Epithelial cell of prostate (primary cell): Measurements from ENCODE around the gene SLC2A9.

ENCODE experiments used
- DNase-seq: peaks from one replicate; pipeline ENCODE4 v3.0.0-alpha.2; 2011; ENCODE audit warnings: low read depth, low spot score
- H3K27ac ChIP-seq: fragments of 450-650 bp; 2 replicates; pipeline ENCODE4 v1.5.1; 2017; ENCODE audit warnings: mild to moderate bottlenecking

Gene SLC2A9

DNA sequence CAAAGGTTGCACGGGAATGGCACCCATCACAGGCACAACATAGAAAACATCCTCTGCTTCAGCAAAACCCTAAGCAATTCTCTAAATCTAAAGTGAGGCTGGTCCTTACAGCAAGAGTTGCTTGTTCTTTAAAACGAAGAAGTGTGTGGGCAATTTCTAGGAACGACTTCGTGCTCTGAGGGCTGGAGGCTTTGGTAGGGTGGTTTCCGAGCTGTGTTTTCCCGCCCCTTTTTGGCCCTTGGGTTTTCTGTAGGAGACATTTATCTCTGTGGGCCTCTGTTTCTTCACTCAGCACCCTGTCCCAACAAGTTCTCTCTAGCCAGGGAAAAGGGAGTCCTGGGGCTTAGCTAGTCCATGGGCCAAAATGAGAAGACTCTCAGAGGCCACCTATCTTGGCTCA, 84.2 kb downstream of the SLC2A9 start:
- H3K27ac ChIP-seq: no peak overlapping the region
- no peak for DNase-seq

DNA sequence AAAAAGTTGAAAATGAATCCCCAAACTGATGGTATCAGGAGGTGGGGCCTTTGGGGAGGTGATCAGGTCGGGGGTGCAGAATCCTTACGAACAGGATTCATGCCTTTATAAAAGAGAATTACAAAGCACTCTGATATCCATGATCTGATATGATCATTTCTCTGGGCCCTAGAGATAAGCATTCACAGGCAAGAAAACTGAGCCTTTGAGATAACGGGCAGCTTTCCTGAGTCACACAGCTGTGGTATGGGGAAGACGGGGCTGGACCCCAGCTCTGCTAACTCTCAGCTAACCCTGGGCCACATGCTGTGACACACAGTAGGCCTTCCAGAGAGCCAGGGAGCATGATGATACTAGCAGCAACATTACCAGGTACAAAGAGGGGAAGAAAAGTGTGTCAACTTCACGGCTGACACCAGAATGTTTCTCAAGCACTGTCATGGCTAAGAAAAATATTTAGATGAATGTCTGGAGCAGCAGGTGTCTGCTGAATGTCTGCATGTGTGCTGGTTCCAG, 85.1 kb downstream of the SLC2A9 start:
- no peak overlapping the region for H3K27ac ChIP-seq
- no peak for DNase-seq

GRCh38 chr4:9933956-9934355, 87.3 kb downstream of the SLC2A9 start:
- H3K27ac ChIP-seq: no peak overlapping the region
- DNase-seq: no peak

- no peak overlapping the region for H3K27ac ChIP-seq
- DNase-seq: no peak
Observed at GRCh38 chr4:9933184-9933583, 88.1 kb downstream of the SLC2A9 start.

- H3K27ac ChIP-seq: no peak overlapping the region
- no peak for DNase-seq
Observed at GRCh38 chr4:9932771-9933170, 88.5 kb downstream of the SLC2A9 start.

DNA sequence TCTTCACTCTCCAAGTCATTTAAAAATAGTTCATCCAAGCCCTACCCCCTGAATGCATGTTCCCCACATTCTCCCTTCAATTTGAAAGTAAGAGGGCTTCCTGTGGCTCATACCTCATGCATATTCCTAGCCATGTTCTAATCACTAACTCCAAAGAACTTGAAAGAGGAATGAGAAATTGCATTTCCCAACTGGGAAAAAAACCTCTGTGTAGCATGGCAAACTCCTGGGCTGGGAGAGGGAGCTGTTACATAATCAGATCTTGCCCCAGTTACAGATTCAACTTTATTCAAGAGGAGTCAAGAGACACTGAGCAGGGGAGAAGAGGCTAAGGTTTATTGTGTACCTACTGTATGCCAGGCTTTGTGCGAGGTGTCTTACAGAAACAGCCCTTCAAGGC, 90.2 kb downstream of the SLC2A9 start:
- no peak overlapping the region for H3K27ac ChIP-seq

DNA sequence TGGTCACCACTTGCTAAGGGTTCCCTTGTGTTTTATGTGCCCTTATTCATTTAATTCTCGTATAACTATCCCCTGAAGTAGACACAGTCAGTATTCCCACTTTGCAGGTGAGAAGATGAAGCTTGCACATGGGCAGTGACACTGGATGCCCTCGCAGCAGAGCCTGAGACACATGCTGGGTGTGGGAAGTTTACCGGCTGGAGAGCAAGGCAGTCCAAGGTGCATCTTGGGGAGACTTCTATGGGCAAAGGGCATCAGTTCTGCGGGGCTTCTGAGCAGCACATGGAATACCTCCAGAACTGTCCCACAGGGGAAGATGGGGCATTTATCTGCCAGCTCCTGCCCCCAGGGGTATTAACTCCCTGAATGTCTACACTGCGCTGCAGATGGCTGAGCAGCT, 92.2 kb downstream of the SLC2A9 start:
- no peak overlapping the region for H3K27ac ChIP-seq
- DNase-seq: no peak

More for the DNA sequence above, 90.2 kb downstream of the SLC2A9 start:
- DNase-seq: no peak

DNA sequence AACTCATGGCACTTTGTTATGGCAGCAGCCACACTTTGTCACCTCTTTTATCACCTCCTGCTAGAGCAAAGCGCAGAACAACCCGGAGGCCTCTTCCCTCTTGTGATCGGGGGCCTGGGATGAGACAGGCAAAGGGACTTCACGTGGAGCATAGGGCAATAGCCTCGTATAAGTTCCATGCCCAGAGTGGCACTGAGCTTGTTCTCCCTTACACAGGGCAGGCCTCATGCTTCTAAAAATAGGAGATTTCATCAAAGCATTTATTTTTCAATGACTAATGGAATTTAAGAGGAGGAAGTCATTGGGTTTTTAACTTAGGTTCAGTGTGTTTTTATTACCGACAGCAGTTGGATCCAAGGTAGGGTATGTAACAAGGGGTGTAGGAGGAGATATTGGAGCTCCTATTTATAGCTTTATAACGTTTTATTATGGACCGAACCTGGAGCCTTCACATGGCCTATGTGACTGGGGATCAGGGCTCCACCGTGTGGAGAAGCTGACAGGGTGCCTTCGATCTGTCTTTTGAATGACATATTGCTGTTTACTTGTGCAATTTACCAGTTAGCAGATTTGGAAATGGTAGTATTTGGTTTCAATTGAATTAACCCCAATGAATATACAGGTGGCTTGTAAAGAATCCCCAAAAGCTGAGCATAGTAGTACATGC, 93.8 kb downstream of the SLC2A9 start:
- DNase-seq: no peak
- H3K27ac ChIP-seq: no peak overlapping the region

DNA sequence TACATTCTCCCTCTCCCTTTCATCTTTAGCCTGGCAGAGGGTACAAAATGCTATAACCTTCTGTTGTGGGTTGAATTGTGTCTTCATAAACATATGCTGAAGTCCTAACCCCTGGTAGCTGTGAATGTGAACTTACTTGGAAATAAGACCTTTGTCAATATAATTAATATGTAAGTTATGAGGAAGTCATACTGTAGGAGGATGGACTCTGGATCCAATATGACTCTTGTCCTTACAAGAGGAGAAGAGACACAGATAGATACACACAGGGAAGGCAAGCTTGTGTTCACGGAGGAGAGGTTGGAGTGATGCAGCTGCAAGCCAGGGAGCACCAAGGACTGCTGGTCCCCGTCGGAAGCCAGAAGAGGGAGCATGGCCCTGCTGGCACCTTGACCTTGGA, 94.7 kb downstream of the SLC2A9 start:
- no peak for DNase-seq
- H3K27ac ChIP-seq: no peak overlapping the region

DNA sequence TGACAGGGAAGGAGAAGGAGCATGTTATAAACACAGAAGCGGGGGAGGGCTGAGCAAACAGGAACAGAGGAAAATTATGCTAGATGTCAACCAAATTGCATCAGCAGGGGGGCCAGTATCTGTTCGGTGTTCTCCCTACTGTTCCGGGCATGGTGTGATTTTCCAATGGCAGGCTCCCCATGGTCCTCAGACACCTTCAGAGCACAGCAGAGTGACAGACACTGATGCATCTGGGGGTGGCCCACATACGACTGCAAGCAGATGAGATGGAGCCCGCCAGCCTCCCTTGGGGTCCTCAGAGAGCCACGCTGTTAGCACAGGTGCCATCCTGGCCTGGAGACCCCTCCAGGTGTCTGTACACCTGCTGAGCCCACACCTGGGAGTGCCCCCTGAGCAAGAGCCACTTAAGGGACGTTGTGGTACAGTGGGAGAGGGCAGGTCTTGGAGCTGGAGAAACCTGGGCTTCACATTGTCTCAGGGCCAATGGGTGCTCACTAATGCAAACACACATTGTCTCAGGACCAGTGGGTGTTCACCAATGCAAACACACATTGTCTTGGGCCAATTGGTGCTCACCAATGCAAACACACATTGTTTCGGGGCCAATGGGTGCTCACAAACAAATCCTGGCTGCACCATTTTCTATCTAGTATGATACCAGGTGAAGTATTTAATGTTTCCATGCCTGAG, 95.4 kb downstream of the SLC2A9 start:
- DNase-seq: no peak
- H3K27ac ChIP-seq: peak overlapping the region; percentile 61

GRCh38 chr4:9924750-9925149, 96.5 kb downstream of the SLC2A9 start:
- peak overlapping the region; percentile 61 for H3K27ac ChIP-seq
- peak; percentile 93 for DNase-seq

GRCh38 chr4:9923195-9923812, 98.0 kb downstream of the SLC2A9 start:
- DNase-seq: no peak
- H3K27ac ChIP-seq: no peak overlapping the region

- DNase-seq: no peak
- H3K27ac ChIP-seq: no peak overlapping the region
Observed at GRCh38 chr4:9921326-9921725, 100.0 kb downstream of the SLC2A9 start.

- H3K27ac ChIP-seq: no peak overlapping the region
- no peak for DNase-seq
Observed at GRCh38 chr4:9920029-9920428, 101.3 kb downstream of the SLC2A9 start.

DNA sequence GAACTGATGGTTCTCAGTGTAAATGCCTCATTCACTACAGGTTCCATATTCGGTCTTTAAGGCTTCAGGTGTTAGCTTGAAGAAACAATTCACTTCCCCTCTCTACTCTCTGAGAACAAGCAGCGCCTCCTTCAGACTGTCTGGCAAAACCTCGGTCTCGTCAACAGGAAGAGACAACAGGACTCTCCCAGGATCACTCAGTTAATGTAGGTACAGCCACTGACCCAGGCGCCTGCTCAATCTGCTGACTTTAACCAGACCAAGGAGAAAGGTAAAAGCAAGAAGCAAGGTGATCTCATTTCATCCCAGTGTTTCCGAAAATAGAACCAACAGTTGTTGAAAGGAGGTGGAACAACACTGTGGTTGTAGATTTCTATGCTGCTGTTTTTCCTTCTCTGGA, 102.2 kb downstream of the SLC2A9 start:
- no peak for DNase-seq
- no peak overlapping the region for H3K27ac ChIP-seq

- DNase-seq: no peak
- no peak overlapping the region for H3K27ac ChIP-seq
Observed at GRCh38 chr4:9918484-9918883, 102.8 kb downstream of the SLC2A9 start.

DNA sequence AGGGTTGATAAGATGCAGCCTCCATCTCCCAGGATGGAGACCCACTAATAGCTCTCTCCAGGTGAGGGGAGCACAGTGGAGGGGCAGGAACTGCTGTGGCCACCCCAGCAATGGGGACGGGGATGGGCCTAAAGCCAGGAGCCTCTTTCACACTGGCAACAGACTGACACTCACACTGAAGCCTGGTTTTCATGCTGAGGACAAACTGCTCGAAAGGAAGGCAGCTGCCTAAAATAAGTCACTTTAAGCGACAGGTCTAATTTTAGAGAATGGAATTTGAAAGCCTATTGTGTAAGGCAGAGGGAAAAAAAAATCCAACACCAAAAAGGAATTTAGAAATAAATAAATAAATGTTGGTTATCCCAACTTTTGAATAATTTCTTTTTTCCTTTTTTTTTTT, 104.4 kb downstream of the SLC2A9 start:
- no peak overlapping the region for H3K27ac ChIP-seq
- DNase-seq: no peak

DNA sequence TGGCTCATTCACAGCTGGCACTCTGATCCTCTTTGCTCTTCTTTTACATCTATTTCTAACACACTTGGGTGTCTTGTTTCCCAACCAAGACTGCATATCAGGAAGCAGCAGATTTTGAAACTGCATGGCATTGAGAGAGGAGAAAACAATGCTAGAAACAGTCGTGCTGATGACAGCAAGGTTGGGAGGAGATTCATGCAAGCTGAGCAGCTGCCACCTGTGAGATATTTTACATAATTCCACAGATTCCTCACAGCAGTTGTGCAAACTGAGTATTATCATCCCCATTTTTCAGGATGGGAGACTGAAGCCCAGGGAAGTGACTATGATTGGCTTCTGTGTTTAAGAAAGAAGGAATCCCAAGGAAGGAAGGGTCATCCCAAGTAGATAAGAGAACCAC, 105.0 kb downstream of the SLC2A9 start:
- no peak for DNase-seq
- no peak overlapping the region for H3K27ac ChIP-seq

DNA sequence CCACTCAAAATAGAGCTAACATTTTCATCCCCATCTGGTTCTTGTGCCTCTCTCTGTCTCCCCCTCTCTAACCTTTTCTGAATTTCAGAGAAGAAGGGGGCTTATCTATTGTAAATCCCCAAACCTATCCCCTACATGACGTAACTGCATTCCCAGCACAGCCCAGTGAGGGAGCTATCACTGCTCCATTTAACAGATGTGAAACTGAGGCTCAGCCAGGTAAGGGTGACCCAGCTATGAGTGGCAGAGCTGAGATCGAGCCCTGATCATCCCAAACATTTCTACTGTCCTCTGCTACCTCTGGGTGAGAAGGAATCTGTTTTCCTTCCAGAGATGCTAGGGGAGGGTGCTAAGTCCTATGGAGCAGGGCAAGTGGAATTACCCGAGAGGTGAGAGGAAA, 107.5 kb downstream of the SLC2A9 start:
- no peak overlapping the region for H3K27ac ChIP-seq

DNA sequence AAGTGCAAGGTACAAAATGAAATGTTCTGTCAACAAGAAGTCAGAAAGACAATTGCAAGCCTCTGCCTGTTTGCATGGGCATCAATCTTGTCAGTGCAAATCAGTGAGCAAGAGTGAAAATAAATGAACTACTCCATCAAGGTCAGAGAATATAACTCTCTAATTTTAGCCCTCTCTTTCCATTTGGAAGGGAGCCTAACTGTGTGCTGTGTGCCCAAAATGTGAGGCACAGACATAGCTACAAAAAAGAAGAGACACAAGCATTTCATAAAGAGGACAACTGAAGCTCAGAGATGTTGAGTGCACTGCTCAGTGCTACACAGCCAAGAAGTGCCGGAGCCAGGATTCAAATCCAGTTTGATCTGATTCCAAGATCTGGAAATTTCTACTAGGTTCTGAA, 114.3 kb downstream of the SLC2A9 start:
- DNase-seq: no peak
- H3K27ac ChIP-seq: no peak overlapping the region

More for the DNA sequence above, 107.5 kb downstream of the SLC2A9 start:
- DNase-seq: no peak

DNA sequence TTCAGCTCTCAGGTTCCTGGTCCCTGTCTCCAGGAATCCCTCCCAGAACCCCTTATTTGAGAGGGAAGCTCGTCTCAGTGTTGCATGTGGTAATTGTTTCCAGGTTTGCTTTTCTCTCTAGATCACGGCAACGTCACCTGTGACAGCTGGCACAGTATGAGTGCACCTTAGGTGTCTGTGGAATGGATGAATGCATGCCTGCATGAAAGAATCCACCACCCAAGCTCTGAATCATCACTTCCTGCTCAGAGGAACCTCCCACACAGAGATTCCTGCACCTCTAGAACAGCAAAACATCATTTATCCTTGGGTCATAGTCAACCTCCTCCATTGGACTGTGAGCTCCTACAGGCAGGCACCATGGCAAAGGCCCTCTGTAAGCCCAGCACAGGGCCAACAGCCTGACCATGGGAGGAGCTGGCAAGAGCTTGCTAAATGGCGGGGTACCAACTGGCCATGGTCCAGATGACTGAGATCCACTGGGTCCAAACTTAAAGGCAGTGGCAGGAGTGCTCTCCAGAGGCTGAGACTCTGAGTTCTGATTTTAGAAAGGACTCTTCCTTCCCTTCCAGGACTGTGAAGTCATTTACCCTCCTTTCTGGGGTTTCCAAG, 116.2 kb downstream of the SLC2A9 start:
- peak; percentile 50 for DNase-seq
- peak overlapping the region; percentile 50 for H3K27ac ChIP-seq
